Cardiac fibroblast (primary cell): Measurements from ENCODE around the gene TTN.

Experiments used
- DNase-seq, 2 donors: peaks; one replicate each; pipeline versions ENCODE4 v3.0.0 to v3.0.0-alpha.2; 2010; ENCODE audit warnings: low read depth in 2 of 2
- H3K4me3 ChIP-seq, 2 donors: replicated peaks in 1 of 2; 1 replicate in 1 of 2; 2 replicates in 1 of 2; pipeline ENCODE4 v1.5.1; 2011; ENCODE audit warnings: low read depth in 2 of 2, low read length in 2 of 2, mild to moderate bottlenecking in 2 of 2, moderate library complexity in 1 of 2
- CTCF ChIP-seq: IDR thresholded peaks from one replicate; pipeline ENCODE4 v1.5.1; 2011; ENCODE audit warnings: low read depth, mild to moderate bottlenecking, low read length, inconsistent platforms

TTN gene

DNA sequence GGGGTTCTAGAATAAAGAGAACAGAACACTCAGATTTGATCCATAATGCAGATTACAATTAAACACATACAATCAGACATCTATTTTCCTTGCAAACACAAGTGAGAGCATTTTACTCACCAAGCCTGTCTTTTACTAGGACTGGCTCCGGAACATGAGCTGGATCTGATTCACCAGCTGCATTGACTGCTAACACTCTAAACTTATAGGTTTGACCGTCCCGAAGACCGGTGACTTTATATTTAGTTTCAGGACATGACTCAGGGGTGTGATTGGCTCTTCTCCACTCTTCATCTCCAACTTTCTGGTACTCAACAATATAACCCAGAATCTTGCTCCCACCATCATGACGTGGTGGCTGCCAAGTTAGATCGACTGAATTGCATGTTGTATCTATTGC, 214.6 kb downstream of the TTN start:
- no peak for DNase-seq
- no peak overlapping the region for H3K4me3 ChIP-seq
- no peak for TF ChIP-seq CTCF

DNA sequence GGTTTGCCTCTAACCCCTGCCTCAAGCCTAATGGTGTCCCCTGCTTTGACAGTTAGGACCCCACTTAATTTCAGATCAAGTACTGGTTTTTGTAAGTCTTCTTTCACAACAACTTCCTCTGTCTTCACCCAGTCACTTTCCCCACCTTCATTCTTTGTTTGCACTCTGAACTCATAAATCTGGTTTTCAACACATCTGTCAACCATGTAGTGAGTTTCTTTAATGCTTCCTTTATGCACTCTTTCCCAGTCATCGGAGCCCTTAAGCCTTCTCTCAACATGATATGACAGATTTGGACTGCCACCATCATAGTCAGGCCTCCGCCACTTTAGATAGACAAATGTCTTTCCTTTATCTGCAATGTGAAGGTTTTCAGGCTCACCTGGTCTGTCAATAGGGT, 217.9 kb downstream of the TTN start:
- no peak for TF ChIP-seq CTCF
- no peak for DNase-seq
- no peak overlapping the region for H3K4me3 ChIP-seq

GRCh38 chr2:178584666-178585065, 222.6 kb downstream of the TTN start:
- no peak overlapping the region for H3K4me3 ChIP-seq
- no peak for DNase-seq

DNA sequence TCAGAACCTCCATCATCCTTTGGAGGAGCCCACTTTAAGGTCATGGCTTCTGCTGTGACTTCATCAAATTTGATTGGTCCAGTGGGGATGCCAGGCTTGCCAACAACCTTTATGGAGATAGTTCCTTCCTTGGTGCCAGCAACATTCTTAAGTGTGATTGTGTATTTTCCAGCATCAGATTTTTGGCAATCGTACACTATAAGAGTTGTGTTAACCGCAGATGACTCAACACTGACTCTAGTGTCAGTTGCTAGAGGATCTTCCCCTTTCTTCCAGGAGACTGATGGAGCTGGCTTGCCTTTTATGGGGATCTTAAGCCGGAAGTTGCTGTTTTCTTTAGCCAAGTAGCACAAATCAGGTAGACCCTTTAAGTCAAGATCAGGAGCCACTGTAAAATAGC, 228.2 kb downstream of the TTN start:
- TF ChIP-seq CTCF = no peak

More at GRCh38 chr2:178584666-178585065, 222.6 kb downstream of the TTN start:
- TF ChIP-seq CTCF = no peak

GRCh38 chr2:178574789-178575188, 232.4 kb downstream of the TTN start:
- no peak for TF ChIP-seq CTCF
- DNase-seq = no peak

More for the DNA sequence above, 228.2 kb downstream of the TTN start:
- DNase-seq = peak; percentile 13 to 57
- H3K4me3 ChIP-seq = no peak overlapping the region

DNA sequence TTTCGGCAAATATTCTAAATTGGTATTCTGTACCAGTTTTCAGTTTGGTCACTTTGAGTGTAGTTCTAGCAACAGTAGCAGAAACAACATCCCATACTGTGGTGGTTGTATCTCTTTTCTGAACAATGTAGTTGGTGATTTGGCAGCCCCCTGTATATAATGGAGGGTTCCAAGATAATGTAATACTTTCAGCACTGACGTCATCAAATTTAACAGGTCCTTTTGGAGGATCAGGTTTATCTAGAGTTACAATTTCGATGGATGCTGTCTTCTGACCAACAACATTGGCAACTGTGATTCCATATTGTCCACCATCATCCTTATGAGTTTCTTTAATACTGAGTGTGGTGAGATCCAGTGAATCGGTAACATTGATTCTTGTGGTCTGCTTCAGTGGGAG, 239.0 kb downstream of the TTN start:
- TF ChIP-seq CTCF = no peak
- H3K4me3 ChIP-seq = no peak overlapping the region
- no peak for DNase-seq

More at GRCh38 chr2:178574789-178575188, 232.4 kb downstream of the TTN start:
- H3K4me3 ChIP-seq = no peak overlapping the region

- TF ChIP-seq CTCF = no peak
- no peak overlapping the region for H3K4me3 ChIP-seq
- peak; percentile 41 to 91 for DNase-seq
Observed at GRCh38 chr2:178553047-178553446, 254.2 kb downstream of the TTN start.
